ENCODE results near the gene HMSD.

The HMSD gene

DNA sequence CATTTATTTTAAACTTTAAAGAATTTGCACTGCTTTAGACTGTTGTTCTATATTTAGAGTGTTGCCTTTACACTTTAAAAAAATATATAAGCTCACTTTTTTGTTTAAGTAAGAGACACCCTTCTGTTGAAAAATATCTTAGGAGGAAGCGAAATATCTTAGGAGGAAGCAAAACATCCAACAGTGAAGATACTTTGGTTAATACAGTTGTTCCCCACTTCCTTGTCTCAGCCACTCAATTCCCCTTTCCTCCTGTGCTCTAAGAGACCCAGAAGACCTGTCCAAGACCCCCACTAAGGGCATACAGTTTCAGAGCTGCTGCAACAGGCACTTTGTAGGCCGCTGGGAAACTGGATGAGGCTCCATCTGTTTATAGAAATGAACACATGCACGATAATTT lies 26.5 kb downstream of the HMSD start:
- H3K9me3 ChIP-seq (ENCODE audit: control insufficient read depth, low read length), result no peaks in the 10 kb centered on the region
- H3K27me3 ChIP-seq (replicated peaks; ENCODE audit: control insufficient read depth, insufficient read depth, low read length), result no peaks in the 10 kb centered on the region
- peaks cover 33% of the 10 kb centered on the region for H3K4me1 ChIP-seq (ENCODE audit: control insufficient read depth, insufficient read depth, low read length)
- H3K9ac ChIP-seq (ENCODE audit: low read length), result no peak overlapping the region
- no peaks in the 10 kb centered on the region for H3K36me3 ChIP-seq (ENCODE audit: control insufficient read depth, insufficient read depth, low read length, severe bottlenecking)
- DNase-seq (ENCODE audit: low read depth), result no peak
- H3K4me3 ChIP-seq (ENCODE audit: low read length), result no peak overlapping the region

DNA sequence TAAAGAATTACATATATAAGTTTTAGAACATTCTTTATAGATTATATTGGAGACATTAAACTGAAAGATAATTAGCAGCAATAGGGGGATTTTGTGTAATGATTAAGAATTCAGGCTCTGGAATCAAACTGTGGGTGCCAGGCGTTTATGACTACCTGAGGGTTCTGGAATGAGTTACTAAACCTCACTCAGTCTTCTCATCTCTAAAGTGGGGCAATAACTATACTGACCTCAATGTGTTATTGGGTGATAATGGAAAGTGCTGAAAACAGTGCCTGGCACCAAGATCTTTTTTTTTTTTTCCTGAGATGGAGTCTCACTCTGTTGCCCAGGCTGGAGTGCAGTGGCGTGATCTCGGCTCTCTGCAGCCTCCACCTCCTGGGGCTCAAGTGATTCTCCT lies 27.9 kb downstream of the HMSD start:
- DNase-seq (ENCODE audit: low read depth), result no peak
- H3K4me1 ChIP-seq (ENCODE audit: control insufficient read depth, insufficient read depth, low read length), result peaks cover 25% of the 10 kb centered on the region
- peaks cover 5% of the 10 kb centered on the region for H3K36me3 ChIP-seq (ENCODE audit: control insufficient read depth, insufficient read depth, low read length, severe bottlenecking)
- H3K9ac ChIP-seq (ENCODE audit: low read length), result no peak overlapping the region
- H3K4me3 ChIP-seq (ENCODE audit: low read length), result no peak overlapping the region
- H3K9me3 ChIP-seq (ENCODE audit: control insufficient read depth, low read length), result no peaks in the 10 kb centered on the region
- no peaks in the 10 kb centered on the region for H3K27me3 ChIP-seq (replicated peaks; ENCODE audit: control insufficient read depth, insufficient read depth, low read length)

DNA sequence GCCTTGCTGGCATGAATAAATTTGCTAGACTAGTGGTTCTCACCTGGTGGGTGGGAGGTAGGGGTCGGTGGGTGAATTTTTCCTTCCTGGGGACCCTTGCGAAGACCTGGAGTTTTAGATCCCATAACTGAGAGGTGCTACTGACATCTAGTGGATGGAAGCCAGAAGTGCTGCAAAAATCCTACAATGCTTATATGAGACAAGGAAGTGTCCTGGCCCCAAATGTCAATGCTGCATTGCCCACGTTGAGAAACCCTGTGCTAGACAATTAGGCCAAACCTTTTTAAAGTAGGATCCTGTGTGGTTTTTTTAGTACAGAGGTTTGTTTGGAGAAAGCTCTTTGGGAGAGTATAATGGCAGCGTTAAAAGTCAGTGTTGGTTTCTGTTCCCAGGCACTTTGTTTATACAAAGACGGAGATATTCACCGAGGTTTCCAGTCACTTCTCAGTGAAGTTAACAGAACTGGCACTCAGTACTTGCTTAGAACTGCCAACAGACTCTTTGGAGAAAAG lies 30.4 kb downstream of the HMSD start:
- Histone ChIP-seq H3K4me3 (ENCODE audit: low read length) (peak overlapping the region; percentile 75), H3K27me3 (replicated peaks; ENCODE audit: control insufficient read depth, insufficient read depth, low read length) (no peaks in the 10 kb centered on the region), H3K9me3 (ENCODE audit: control insufficient read depth, low read length) (no peaks in the 10 kb centered on the region), H3K4me1 (ENCODE audit: control insufficient read depth, insufficient read depth, low read length) (peaks cover 25% of the 10 kb centered on the region), H3K36me3 (ENCODE audit: control insufficient read depth, insufficient read depth, low read length, severe bottlenecking) (peaks cover 27% of the 10 kb centered on the region), H3K9ac (ENCODE audit: low read length) (peak overlapping the region; percentile 77)
- peak; percentile 90 for DNase-seq (ENCODE audit: low read depth)

GRCh38 chr18:63980027-63980426 lies 30.9 kb downstream of the HMSD start:
- Histone ChIP-seq H3K9me3 (ENCODE audit: control insufficient read depth, low read length) (no peaks in the 10 kb centered on the region), H3K4me3 (ENCODE audit: low read length) (peak overlapping the region; percentile 75), H3K27me3 (replicated peaks; ENCODE audit: control insufficient read depth, insufficient read depth, low read length) (no peaks in the 10 kb centered on the region), H3K4me1 (ENCODE audit: control insufficient read depth, insufficient read depth, low read length) (peaks cover 19% of the 10 kb centered on the region), H3K9ac (ENCODE audit: low read length) (peak overlapping the region; percentile 77), H3K36me3 (ENCODE audit: control insufficient read depth, insufficient read depth, low read length, severe bottlenecking) (peaks cover 30% of the 10 kb centered on the region)
- no peak for DNase-seq (ENCODE audit: low read depth)

- H3K27me3 ChIP-seq (replicated peaks; ENCODE audit: control insufficient read depth, insufficient read depth, low read length), result no peaks in the 10 kb centered on the region
- H3K4me3 ChIP-seq (ENCODE audit: low read length), result no peak overlapping the region
- peaks cover 16% of the 10 kb centered on the region for H3K4me1 ChIP-seq (ENCODE audit: control insufficient read depth, insufficient read depth, low read length)
- H3K9ac ChIP-seq (ENCODE audit: low read length), result peak overlapping the region; percentile 77
- H3K9me3 ChIP-seq (ENCODE audit: control insufficient read depth, low read length), result no peaks in the 10 kb centered on the region
- DNase-seq (ENCODE audit: low read depth), result no peak
- peaks cover 39% of the 10 kb centered on the region for H3K36me3 ChIP-seq (ENCODE audit: control insufficient read depth, insufficient read depth, low read length, severe bottlenecking)
Measured at GRCh38 chr18:63980896-63981460, 31.9 kb downstream of the HMSD start.

GRCh38 chr18:63981719-63982118 lies 32.6 kb downstream of the HMSD start:
- DNase-seq (ENCODE audit: low read depth), result no peak
- H3K36me3 ChIP-seq (ENCODE audit: control insufficient read depth, insufficient read depth, low read length, severe bottlenecking), result peaks cover 46% of the 10 kb centered on the region
- no peaks in the 10 kb centered on the region for H3K27me3 ChIP-seq (replicated peaks; ENCODE audit: control insufficient read depth, insufficient read depth, low read length)
- no peak overlapping the region for H3K9ac ChIP-seq (ENCODE audit: low read length)
- peaks cover 16% of the 10 kb centered on the region for H3K4me1 ChIP-seq (ENCODE audit: control insufficient read depth, insufficient read depth, low read length)
- no peaks in the 10 kb centered on the region for H3K9me3 ChIP-seq (ENCODE audit: control insufficient read depth, low read length)
- no peak overlapping the region for H3K4me3 ChIP-seq (ENCODE audit: low read length)

DNA sequence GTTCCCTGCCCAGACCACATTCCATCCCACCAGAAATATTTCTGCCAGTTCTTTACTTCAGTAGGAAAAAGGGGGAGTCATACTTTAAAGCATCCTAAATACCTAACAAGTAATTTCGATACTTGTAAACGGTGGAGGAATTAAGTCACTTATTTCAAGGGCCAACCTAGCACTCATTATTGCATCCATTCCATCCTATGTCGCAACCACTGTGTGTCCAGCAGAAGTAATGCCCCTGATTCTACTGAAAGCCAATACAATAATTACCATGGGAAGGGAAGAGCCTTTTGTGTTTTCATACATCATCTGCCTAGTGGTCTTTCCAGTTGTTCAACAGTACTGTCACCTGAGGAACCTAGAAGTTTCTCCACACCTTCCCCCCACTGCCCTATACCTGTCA lies 33.3 kb downstream of the HMSD start:
- DNase-seq (ENCODE audit: low read depth), result peak; percentile 17
- H3K4me3 ChIP-seq (ENCODE audit: low read length), result no peak overlapping the region
- no peaks in the 10 kb centered on the region for H3K27me3 ChIP-seq (replicated peaks; ENCODE audit: control insufficient read depth, insufficient read depth, low read length)
- no peak overlapping the region for H3K9ac ChIP-seq (ENCODE audit: low read length)
- peaks cover 16% of the 10 kb centered on the region for H3K4me1 ChIP-seq (ENCODE audit: control insufficient read depth, insufficient read depth, low read length)
- H3K36me3 ChIP-seq (ENCODE audit: control insufficient read depth, insufficient read depth, low read length, severe bottlenecking), result peaks cover 52% of the 10 kb centered on the region
- no peaks in the 10 kb centered on the region for H3K9me3 ChIP-seq (ENCODE audit: control insufficient read depth, low read length)

DNA sequence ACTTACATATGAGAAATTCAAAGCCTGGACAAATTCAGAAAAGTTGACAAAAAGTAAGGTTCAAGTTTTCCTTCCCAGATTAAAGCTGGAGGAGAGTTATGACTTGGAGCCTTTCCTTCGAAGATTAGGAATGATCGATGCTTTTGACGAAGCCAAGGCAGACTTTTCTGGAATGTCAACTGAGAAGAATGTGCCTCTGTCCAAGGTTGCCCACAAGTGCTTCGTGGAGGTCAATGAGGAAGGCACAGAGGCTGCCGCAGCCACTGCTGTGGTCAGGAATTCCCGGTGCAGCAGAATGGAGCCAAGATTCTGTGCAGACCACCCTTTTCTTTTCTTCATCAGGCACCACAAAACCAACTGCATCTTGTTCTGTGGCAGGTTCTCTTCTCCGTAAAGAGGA lies 37.8 kb downstream of the HMSD start:
- Histone ChIP-seq H3K9me3 (ENCODE audit: control insufficient read depth, low read length) (no peaks in the 10 kb centered on the region), H3K9ac (ENCODE audit: low read length) (no peak overlapping the region), H3K4me3 (ENCODE audit: low read length) (no peak overlapping the region), H3K4me1 (ENCODE audit: control insufficient read depth, insufficient read depth, low read length) (peaks cover 9% of the 10 kb centered on the region), H3K27me3 (replicated peaks; ENCODE audit: control insufficient read depth, insufficient read depth, low read length) (no peaks in the 10 kb centered on the region), H3K36me3 (ENCODE audit: control insufficient read depth, insufficient read depth, low read length, severe bottlenecking) (peaks cover 61% of the 10 kb centered on the region)
- DNase-seq (ENCODE audit: low read depth), result no peak

DNA sequence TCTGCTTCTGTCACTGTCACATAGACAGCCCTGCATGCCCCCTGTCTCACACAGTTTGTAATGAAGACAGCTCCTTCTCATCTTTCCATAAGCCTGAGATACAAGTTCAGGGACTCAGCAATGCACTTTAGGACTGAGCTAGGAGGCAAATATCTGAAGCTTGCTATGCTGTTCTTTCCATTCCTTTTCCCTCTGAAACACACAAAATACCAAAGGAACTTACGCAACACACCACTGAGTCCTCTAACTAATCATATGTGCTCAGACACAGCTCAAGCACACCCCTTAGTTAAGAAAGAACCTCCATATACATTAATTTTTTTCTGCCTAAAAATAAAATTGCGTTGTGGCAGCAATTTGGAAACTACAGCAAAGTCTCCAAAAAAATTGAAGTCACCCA lies 38.6 kb downstream of the HMSD start:
- H3K9me3 ChIP-seq (ENCODE audit: control insufficient read depth, low read length), result no peaks in the 10 kb centered on the region
- H3K9ac ChIP-seq (ENCODE audit: low read length), result no peak overlapping the region
- H3K36me3 ChIP-seq (ENCODE audit: control insufficient read depth, insufficient read depth, low read length, severe bottlenecking), result peaks cover 53% of the 10 kb centered on the region
- no peak overlapping the region for H3K4me3 ChIP-seq (ENCODE audit: low read length)
- H3K27me3 ChIP-seq (replicated peaks; ENCODE audit: control insufficient read depth, insufficient read depth, low read length), result no peaks in the 10 kb centered on the region
- peaks cover 14% of the 10 kb centered on the region for H3K4me1 ChIP-seq (ENCODE audit: control insufficient read depth, insufficient read depth, low read length)
- DNase-seq (ENCODE audit: low read depth), result no peak

DNA sequence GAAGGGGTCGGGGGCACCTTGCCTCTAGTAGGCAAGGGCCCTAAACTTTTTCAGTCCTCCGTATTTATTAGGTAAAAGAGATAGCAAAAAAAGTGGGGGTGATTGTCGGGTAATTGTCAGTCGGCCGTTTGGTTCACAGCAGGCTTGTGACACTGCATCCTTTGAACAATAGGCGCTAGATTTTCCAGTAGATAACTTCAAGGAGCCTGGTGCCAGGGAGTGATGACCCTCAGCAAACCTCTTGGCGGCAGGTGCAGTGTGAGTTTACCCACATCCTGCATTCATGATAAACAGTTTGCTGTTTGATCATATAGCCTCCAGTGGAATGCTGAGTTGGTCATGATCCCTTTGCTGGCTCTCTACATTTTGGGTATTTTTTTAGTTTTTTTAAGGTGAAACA lies 43.6 kb downstream of the HMSD start:
- H3K36me3 ChIP-seq (ENCODE audit: control insufficient read depth, insufficient read depth, low read length, severe bottlenecking), result peaks cover 10% of the 10 kb centered on the region
- no peak for DNase-seq (ENCODE audit: low read depth)
- no peak overlapping the region for H3K4me3 ChIP-seq (ENCODE audit: low read length)
- no peak overlapping the region for H3K9ac ChIP-seq (ENCODE audit: low read length)
- H3K27me3 ChIP-seq (replicated peaks; ENCODE audit: control insufficient read depth, insufficient read depth, low read length), result no peaks in the 10 kb centered on the region
- H3K4me1 ChIP-seq (ENCODE audit: control insufficient read depth, insufficient read depth, low read length), result peaks cover 14% of the 10 kb centered on the region
- H3K9me3 ChIP-seq (ENCODE audit: control insufficient read depth, low read length), result no peaks in the 10 kb centered on the region

- Histone ChIP-seq H3K4me1 (ENCODE audit: control insufficient read depth, insufficient read depth, low read length) (peaks cover 14% of the 10 kb centered on the region), H3K9me3 (ENCODE audit: control insufficient read depth, low read length) (no peaks in the 10 kb centered on the region), H3K36me3 (ENCODE audit: control insufficient read depth, insufficient read depth, low read length, severe bottlenecking) (no peaks in the 10 kb centered on the region), H3K27me3 (replicated peaks; ENCODE audit: control insufficient read depth, insufficient read depth, low read length) (no peaks in the 10 kb centered on the region), H3K4me3 (ENCODE audit: low read length) (no peak overlapping the region), H3K9ac (ENCODE audit: low read length) (no peak overlapping the region)
- peak; percentile 86 for DNase-seq (ENCODE audit: low read depth)
Measured at GRCh38 chr18:63994783-63995399, 45.8 kb downstream of the HMSD start.

DNA sequence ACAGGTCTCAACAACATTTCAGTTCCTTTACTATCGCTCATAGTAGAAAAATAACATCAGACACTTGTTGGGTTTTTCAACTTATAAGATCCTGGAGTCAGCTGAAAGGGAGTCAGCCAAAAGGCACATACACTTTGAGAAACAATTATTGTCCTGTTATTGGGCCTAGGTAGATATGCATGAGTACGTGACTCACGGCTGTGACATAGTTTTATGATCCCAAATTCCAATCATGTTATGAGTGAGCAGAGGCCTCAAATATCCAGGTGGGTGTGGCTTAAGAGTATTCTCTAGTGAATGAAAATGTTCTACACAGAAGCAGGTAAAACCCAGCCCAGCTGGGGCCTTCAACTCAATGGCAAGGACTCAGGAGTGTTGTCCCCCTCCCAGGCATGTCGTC lies 47.9 kb downstream of the HMSD start:
- no peak overlapping the region for H3K4me3 ChIP-seq (ENCODE audit: low read length)
- H3K36me3 ChIP-seq (ENCODE audit: control insufficient read depth, insufficient read depth, low read length, severe bottlenecking), result no peaks in the 10 kb centered on the region
- H3K9me3 ChIP-seq (ENCODE audit: control insufficient read depth, low read length), result no peaks in the 10 kb centered on the region
- H3K4me1 ChIP-seq (ENCODE audit: control insufficient read depth, insufficient read depth, low read length), result peaks cover 7% of the 10 kb centered on the region
- H3K27me3 ChIP-seq (replicated peaks; ENCODE audit: control insufficient read depth, insufficient read depth, low read length), result no peaks in the 10 kb centered on the region
- H3K9ac ChIP-seq (ENCODE audit: low read length), result no peak overlapping the region
- DNase-seq (ENCODE audit: low read depth), result no peak
